K562 (cell line): ENCODE measurements around the gene POLR1A. TPM values are rescaled to one million over a fixed set of nuclear protein-coding genes. Genes with fewer than 3 reads are reported as not detected.

Source experiments
- BACH1 ChIP-seq: fragments of 200-800 bp; sonication (Bioruptor generic); IDR thresholded peaks from 2 replicates; pipeline ENCODE4 v1.6.1; 2016; ENCODE audit warnings: missing genetic modification characterization, missing compliant biosample characterization
- C11orf30 ChIP-seq: fragments of 450-650 bp; IDR thresholded peaks from 2 replicates; pipeline ENCODE4 v1.6.1; 2016; ENCODE audit warnings: low read depth, mild to moderate bottlenecking
- CBFB ChIP-seq: sonication (generic); formaldehyde crosslinking; IDR thresholded peaks from 2 replicates; pipeline ENCODE4 v1.4.0; 2020; ENCODE audit warnings: mild to moderate bottlenecking, missing genetic modification reagents
- CBX2 ChIP-seq: fragments of 200-600 bp; sonication (generic); IDR thresholded peaks from one replicate; pipeline ENCODE4 v1.6.1; 2012; ENCODE audit warnings: mild to moderate bottlenecking, low read length, inconsistent platforms; ENCODE audit not compliant: insufficient read depth, poor library complexity, severe bottlenecking
- CEBPG ChIP-seq, 3 experiments: fragments of 200-800 bp in 1 of 3; sonication (Bioruptor generic) in 1 of 3; sonication (generic) in 1 of 3; formaldehyde crosslinking in 1 of 3; IDR thresholded peaks in 2 of 3; conservative IDR thresholded peaks in 1 of 3; 2 replicates each; pipeline versions ENCODE4 v1.6.1 to v1.8.0; 2016 to 2022; ENCODE audit warnings: missing compliant biosample characterization in 2 of 3, missing genetic modification characterization in 2 of 3, mild to moderate bottlenecking in 1 of 3, missing genetic modification reagents in 1 of 3
- CXXC5 ChIP-seq: fragments of 250-450 bp; sonication (Bioruptor Pico); IDR thresholded peaks from 2 replicates; pipeline ENCODE4 v1.8.0; 2022; ENCODE audit warnings: inconsistent platforms, mild to moderate bottlenecking, moderate library complexity
- DACH1 ChIP-seq: fragments of 450-650 bp; IDR thresholded peaks from 2 replicates; pipeline ENCODE4 v1.6.1; 2018; ENCODE audit not compliant: partially characterized antibody
- DPF2 ChIP-seq: fragments of 450-650 bp; IDR thresholded peaks from 2 replicates; pipeline ENCODE4 v1.6.1; 2016
- FOXP1 ChIP-seq: sonication (generic); formaldehyde crosslinking; IDR thresholded peaks from 2 replicates; pipeline ENCODE4 v1.8.0; 2022; ENCODE audit warnings: mild to moderate bottlenecking, missing genetic modification reagents
- GATAD2B ChIP-seq: fragments of 450-650 bp; IDR thresholded peaks from 2 replicates; pipeline ENCODE4 v1.6.1; 2017; ENCODE audit warnings: mild to moderate bottlenecking, borderline replicate concordance
- PRMT5 ChIP-seq: sonication (generic); formaldehyde crosslinking; IDR thresholded peaks from 2 replicates; pipeline ENCODE4 v1.5.0; 2020; ENCODE audit warnings: missing genetic modification reagents
- RBM25 ChIP-seq: fragments of 200-400 bp; formaldehyde crosslinking; IDR thresholded peaks from 2 replicates; pipeline ENCODE4 v1.6.1; 2018; ENCODE audit warnings: low read length, low read depth, moderate library complexity; ENCODE audit not compliant: severe bottlenecking
- SMARCA5 ChIP-seq: fragments of 450-650 bp; IDR thresholded peaks from 2 replicates; pipeline ENCODE4 v1.6.1; 2016
- XRCC3 ChIP-seq: fragments of 450-650 bp; IDR thresholded peaks from 2 replicates; pipeline ENCODE4 v1.6.1; 2017; ENCODE audit warnings: mild to moderate bottlenecking, moderate library complexity
- ZBTB17 ChIP-seq: fragments of 450-650 bp; formaldehyde crosslinking; IDR thresholded peaks from 2 replicates; pipeline ENCODE4 v1.4.0; 2020; ENCODE audit warnings: mild to moderate bottlenecking
- ZNF124 ChIP-seq: sonication (generic); formaldehyde crosslinking; IDR thresholded peaks from 2 replicates; pipeline ENCODE4 v1.8.1; 2022; ENCODE audit warnings: missing genetic modification reagents
- ZNF140 ChIP-seq: fragments of 250-450 bp; sonication (Bioruptor Pico); IDR thresholded peaks from 2 replicates; pipeline ENCODE4 v1.8.0; 2021; ENCODE audit warnings: moderate library complexity, mild to moderate bottlenecking, inconsistent platforms
- ZNF3 ChIP-seq: fragments of 250-450 bp; sonication (Bioruptor Pico); IDR thresholded peaks from 2 replicates; pipeline ENCODE4 v1.5.0; 2021; ENCODE audit warnings: mild to moderate bottlenecking, moderate library complexity
- ZNF586 ChIP-seq: fragments of 450-650 bp; formaldehyde crosslinking; conservative IDR thresholded peaks from 2 replicates; pipeline ENCODE4 v1.4.0; 2020; ENCODE audit warnings: mild to moderate bottlenecking, moderate library complexity
- polyA plus RNA-seq, 8 experiments: library from polyadenylated mRNA; depleted of rRNA in 4 of 8; stranded (reverse) in 5 of 8; unstranded in 3 of 8; fragments of >200 nt; fragmentation: Nextera tagmentation in 2 of 8; fragmentation: Illumina TruSeq in 1 of 8; extraction: Ambion mirVana in 2 of 8; extraction: Trizol in 1 of 8; gene quantifications; 2 replicates each; pipeline versions ENCODE4 v1.2.1 to v1.2.3, GENCODE V29; 2011 to 2014; ENCODE audit warnings: inconsistent platforms in 1 of 8, missing spikeins in 1 of 8
- total RNA-seq, 7 experiments: library from RNA; depleted of rRNA in 6 of 7; stranded (reverse); fragments of >200 nt in 6 of 7; fragmentation: Illumina TruSeq in 2 of 7; extraction: Trizol in 2 of 7; gene quantifications; 2 replicates each; pipeline versions ENCODE4 v1.2.1 to v1.2.3, GENCODE V29; 2011 to 2021; ENCODE audit warnings: low replicate concordance in 1 of 7
- TF ChIP-seq, protein P1 (sequence below): fragments of 250-450 bp; sonication (Bioruptor Pico); IDR thresholded peaks from 2 replicates; pipeline ENCODE4 v1.8.0; 2022; ENCODE audit warnings: moderate library complexity, mild to moderate bottlenecking, inconsistent platforms
- TF ChIP-seq, protein P2 (sequence below): fragments of 450-650 bp; IDR thresholded peaks from 2 replicates; pipeline ENCODE4 v1.6.1; 2017; ENCODE audit warnings: antibody characterized with exemption, mild to moderate bottlenecking
- TF ChIP-seq, protein P3 (sequence below): fragments of 450-650 bp; IDR thresholded peaks from 2 replicates; pipeline ENCODE4 v1.6.1; 2018; ENCODE audit not compliant: partially characterized antibody

Gene POLR1A
- total and polyA plus RNA-seq, 9 of the 15 experiments (the other 6 are each of a cell fraction or from before 2014, with no cell fraction given): 3.0 to 72.1 (median 21.8) TPM

DNA sequence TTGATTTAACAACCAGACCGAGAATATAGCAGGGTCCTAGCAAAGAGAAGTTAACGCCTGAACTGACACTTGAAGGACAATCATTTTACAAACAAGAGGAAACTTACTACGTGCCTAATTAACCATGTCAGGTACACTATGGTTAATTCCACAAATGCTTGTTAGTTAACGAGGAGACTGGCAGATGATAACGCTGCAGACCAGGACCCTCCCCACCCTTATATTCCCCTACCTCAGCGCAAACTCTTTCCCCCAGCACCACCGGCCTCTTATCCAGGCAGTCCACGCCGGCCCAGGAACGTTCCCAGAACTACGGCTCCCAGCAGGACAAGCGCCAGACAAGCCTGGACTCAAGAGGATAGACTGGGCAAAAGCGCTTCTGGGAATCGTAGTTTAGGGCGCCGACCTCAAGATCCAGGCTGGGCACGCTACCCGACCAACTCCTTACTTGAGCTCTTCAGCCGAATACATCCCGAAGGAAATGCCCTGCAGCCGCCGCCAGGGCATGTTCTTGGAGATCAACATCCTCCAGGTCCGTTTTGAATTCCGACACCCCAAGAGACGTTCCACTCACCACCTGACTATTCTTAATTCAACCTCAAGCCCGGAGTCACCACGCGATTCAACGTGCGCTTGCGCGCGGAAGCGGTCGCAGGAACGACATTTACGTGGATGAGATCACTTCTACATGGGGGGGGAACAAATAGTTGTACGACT lies at the start of gene POLR1A (continued):
- TF ChIP-seq, protein P1, sequence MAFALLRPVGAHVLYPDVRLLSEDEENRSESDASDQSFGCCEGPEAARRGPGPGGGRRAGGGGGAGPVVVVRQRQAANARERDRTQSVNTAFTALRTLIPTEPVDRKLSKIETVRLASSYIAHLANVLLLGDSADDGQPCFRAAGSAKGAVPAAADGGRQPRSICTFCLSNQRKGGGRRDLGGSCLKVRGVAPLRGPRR (CRISPR knock-in tag): no peak
- TF ChIP-seq BACH1 (peak; percentile 67; the same call in 1 of the 2 replicates), FOXP1 (CRISPR knock-in tag) (no peak), XRCC3 (no peak), CBX2 (no peak), CEBPG (CRISPR knock-in tag; IDR thresholded peaks at IDR 0.05) (no peak), CEBPG (tag; conservative IDR thresholded peaks at IDR 0.05 in 1 of 2, IDR thresholded peaks at IDR 0.05 in 1 of 2) (no peak), RBM25 (no peak), ZBTB17 (CRISPR knock-in tag) (0 out of 2 replicates have a peak, but pooled peaks have one; percentile 10), ZNF3 (CRISPR knock-in tag) (no peak), ZNF140 (no peak), ZNF124 (CRISPR knock-in tag) (no peak), ZNF586 (no peak), DPF2 (no peak), CBFB (no peak), GATAD2B (no peak), C11orf30 (no peak), DACH1 (no peak), CXXC5 (CRISPR knock-in tag) (no peak), SMARCA5 (no peak), PRMT5 (CRISPR knock-in tag) (no peak)
- TF ChIP-seq, protein P2, sequence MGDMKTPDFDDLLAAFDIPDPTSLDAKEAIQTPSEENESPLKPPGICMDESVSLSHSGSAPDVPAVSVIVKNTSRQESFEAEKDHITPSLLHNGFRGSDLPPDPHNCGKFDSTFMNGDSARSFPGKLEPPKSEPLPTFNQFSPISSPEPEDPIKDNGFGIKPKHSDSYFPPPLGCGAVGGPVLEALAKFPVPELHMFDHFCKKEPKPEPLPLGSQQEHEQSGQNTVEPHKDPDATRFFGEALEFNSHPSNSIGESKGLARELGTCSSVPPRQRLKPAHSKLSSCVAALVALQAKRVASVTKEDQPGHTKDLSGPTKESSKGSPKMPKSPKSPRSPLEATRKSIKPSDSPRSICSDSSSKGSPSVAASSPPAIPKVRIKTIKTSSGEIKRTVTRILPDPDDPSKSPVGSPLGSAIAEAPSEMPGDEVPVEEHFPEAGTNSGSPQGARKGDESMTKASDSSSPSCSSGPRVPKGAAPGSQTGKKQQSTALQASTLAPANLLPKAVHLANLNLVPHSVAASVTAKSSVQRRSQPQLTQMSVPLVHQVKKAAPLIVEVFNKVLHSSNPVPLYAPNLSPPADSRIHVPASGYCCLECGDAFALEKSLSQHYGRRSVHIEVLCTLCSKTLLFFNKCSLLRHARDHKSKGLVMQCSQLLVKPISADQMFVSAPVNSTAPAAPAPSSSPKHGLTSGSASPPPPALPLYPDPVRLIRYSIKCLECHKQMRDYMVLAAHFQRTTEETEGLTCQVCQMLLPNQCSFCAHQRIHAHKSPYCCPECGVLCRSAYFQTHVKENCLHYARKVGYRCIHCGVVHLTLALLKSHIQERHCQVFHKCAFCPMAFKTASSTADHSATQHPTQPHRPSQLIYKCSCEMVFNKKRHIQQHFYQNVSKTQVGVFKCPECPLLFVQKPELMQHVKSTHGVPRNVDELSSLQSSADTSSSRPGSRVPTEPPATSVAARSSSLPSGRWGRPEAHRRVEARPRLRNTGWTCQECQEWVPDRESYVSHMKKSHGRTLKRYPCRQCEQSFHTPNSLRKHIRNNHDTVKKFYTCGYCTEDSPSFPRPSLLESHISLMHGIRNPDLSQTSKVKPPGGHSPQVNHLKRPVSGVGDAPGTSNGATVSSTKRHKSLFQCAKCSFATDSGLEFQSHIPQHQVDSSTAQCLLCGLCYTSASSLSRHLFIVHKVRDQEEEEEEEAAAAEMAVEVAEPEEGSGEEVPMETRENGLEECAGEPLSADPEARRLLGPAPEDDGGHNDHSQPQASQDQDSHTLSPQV: 0 out of 2 replicates have a peak, but pooled peaks have one; percentile 69
- TF ChIP-seq, protein P3, sequence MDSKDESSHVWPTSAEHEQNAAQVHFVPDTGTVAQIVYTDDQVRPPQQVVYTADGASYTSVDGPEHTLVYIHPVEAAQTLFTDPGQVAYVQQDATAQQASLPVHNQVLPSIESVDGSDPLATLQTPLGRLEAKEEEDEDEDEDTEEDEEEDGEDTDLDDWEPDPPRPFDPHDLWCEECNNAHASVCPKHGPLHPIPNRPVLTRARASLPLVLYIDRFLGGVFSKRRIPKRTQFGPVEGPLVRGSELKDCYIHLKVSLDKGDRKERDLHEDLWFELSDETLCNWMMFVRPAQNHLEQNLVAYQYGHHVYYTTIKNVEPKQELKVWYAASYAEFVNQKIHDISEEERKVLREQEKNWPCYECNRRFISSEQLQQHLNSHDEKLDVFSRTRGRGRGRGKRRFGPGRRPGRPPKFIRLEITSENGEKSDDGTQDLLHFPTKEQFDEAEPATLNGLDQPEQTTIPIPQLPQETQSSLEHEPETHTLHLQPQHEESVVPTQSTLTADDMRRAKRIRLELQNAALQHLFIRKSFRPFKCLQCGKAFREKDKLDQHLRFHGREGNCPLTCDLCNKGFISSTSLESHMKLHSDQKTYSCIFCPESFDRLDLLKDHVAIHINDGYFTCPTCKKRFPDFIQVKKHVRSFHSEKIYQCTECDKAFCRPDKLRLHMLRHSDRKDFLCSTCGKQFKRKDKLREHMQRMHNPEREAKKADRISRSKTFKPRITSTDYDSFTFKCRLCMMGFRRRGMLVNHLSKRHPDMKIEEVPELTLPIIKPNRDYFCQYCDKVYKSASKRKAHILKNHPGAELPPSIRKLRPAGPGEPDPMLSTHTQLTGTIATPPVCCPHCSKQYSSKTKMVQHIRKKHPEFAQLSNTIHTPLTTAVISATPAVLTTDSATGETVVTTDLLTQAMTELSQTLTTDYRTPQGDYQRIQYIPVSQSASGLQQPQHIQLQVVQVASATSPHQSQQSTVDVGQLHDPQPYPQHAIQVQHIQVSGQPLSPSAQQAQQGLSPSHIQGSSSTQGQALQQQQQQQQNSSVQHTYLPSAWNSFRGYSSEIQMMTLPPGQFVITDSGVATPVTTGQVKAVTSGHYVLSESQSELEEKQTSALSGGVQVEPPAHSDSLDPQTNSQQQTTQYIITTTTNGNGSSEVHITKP: no peak
